8988T (cell line): ENCODE results near the gene SGCE.
"Not testable (repeated sequence)": the region's sequence is repeated elsewhere in the genome, so short reads cannot be mapped to it uniquely, and the experiment has no call there.

Source experiments
- DNase-seq: peaks from one replicate; pipeline ENCODE4 v3.0.0; 2011

SGCE gene, protein sequence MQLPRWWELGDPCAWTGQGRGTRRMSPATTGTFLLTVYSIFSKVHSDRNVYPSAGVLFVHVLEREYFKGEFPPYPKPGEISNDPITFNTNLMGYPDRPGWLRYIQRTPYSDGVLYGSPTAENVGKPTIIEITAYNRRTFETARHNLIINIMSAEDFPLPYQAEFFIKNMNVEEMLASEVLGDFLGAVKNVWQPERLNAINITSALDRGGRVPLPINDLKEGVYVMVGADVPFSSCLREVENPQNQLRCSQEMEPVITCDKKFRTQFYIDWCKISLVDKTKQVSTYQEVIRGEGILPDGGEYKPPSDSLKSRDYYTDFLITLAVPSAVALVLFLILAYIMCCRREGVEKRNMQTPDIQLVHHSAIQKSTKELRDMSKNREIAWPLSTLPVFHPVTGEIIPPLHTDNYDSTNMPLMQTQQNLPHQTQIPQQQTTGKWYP

DNA sequence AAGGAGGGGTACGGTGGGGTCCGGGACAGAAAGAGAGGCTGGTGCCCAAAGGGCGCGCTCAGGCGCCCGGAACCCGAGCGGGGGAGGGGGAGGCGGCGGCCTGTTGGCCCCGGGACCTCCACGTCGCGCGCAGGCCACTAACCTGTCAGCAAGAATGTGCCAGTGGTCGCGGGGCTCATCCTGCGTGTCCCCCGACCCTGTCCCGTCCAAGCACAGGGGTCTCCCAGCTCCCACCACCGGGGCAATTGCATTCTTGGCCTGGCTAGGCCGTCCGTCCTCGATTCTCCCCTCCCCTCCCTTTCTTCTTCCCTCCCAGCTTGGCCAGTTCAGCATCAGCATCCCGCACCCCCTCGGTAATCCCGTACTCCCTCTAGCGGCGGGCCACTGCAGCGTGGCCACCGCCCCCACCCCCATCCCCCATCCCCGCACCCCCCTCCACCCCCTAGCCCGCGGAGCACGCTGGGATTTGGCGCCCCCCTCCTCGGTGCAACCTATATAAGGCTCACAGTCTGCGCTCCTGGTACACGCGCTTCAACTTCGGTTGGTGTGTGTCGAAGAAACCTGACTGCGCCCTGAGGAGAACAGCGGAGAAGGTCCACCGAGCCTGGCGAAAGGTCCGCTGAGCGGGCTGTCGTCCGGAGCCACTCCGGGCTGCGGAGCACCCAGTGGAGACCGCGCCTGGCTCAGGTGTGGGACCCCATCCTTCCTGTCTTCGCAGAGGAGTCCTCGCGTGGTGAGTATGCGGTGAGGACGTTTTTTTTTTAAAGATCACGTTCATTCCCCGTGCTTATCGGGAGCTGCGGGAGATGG lies at the start of gene SGCE:
SGCE (minus strand) TSS at position 286 of the 810 bp plus-strand sequence; CDS start at position 251, 35 bp downstream.
- DNase-seq, result no peak

GRCh38 chr7:94705155-94706021 lies 49.5 kb upstream of the SGCE start:
- not testable (repeated sequence) for DNase-seq

- DNase-seq, result no peak
Observed at GRCh38 chr7:94701555-94701973, 45.6 kb upstream of the SGCE start.

DNA sequence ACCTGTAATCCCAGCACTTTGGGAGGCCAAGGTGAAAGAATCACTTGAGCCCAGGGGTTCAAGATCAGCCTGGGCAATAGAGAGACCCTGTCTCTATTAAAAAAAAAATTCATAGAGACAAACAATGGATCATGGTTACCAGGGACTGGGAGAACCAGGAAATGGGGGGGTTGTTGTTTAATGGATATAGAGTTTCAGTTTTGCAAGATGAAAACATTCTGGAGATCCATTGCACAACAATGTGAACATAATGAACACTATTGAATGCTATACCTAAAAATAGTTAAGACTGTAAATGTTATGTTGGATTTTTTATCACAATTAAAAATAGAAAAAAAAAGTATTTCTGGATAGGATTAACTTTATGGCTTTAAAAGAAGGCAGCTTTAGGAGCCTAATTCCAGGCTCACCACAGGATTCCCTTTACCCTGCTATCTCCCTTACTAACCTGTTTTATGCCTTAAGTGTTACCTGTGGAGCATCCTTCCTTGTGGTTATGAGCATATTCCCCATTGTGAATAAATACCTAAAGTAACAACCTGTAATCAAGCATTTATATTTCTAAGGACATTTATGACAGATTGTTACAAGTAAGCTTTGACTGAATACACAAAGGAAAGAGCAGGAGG lies 45.1 kb upstream of the SGCE start:
- no peak for DNase-seq

DNA sequence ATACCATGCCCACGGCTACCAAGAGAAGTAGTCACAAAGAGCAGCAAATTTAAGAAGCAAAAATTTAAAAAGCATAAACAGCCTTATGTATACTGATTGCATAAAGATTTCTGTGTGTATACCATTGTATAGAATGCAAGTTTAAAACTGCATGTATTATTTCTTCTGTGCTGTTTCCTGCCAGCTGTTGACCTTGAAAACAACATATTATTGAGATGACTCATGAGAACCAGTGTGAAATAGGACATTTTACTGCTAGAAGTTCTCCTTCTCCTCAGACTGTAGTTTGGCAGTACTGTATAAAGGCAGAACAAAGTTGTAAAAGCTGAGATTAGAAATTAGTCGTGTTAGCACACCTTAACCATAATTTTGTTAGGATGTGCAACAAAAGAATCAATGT lies 42.3 kb upstream of the SGCE start:
- DNase-seq, result no peak

GRCh38 chr7:94697035-94697974 lies 41.4 kb upstream of the SGCE start:
- DNase-seq, result no peak

GRCh38 chr7:94687810-94688209 lies 31.9 kb upstream of the SGCE start:
- no peak for DNase-seq

DNA sequence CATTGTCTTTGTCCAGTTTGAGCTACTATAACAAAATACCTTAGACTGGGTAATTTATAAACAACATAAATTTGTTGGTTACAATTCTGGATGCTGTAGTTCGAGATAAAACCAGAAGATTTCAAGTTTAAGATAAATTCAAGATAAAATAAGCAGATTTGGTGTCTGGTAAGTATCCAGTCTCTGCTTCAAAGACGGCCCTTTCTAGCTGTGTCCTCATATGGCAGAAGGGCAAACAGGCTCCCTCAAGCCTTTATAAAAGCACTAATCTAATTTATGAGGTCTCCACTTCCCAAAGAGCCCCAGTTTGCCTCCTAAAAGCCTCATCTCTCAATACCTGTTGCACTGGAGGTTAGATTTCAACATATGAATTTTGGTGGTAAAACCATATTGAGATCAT lies 31.1 kb upstream of the SGCE start:
- no peak for DNase-seq

- no peak for DNase-seq
Observed at GRCh38 chr7:94683066-94683465, 27.1 kb upstream of the SGCE start.

GRCh38 chr7:94679358-94679757 lies 23.4 kb upstream of the SGCE start:
- no peak for DNase-seq

- no peak for DNase-seq
Observed at GRCh38 chr7:94676431-94676830, 20.5 kb upstream of the SGCE start.

DNA sequence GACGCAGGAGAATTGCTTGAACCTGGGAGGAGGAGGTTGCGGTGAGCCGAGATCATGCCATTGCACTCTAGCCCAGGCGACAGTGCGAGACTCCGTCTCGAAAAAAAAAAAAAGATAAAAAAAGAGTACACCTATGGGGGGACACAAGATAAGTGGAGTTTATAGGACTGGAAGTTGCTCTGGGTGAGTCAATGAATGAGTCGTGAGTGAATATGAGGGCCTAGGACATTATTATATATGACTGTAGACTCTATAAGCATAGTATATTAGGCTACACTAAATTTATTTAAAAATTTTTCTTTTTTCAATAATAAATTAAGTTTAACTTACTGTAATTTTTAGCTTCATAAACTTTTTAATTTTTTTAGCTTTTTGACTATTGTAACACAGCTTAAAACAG lies 19.4 kb upstream of the SGCE start:
- DNase-seq, result no peak

DNA sequence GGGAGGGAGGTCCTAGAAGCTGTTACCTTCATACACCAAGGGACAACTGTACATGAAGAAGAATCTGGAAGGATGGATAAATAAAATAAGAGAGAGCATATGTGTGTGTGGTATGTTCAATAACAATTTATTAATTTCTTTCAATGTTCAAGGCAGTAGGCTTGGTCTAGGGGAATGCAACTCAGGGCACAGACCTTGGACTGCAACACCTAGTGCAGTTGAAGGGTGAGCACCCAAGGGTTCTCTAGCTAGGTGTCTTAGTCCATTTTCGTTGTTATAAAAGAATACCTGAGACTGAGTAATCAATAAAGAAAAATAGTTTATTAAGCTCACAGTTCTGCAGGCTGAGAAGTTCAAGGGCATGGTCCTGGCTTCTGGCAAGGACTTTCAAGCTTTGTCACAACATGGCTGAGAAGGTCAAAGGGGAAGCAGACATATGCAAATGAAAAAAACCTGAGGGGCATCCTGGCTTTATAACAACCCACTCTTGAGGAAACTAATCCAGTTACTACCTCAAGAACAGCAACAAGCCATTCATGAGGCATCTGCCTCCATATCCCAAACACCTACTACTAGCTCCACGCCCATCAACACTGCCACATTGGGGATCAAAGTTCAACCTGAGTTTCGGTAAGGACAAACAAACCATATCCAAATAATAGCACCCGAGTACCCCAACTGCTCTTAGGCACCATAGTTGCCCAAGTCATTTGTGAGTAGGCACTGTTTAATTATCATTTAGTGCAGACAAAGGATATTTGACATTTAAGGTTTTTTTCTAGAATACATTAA lies 15.7 kb upstream of the SGCE start:
- no peak for DNase-seq

DNA sequence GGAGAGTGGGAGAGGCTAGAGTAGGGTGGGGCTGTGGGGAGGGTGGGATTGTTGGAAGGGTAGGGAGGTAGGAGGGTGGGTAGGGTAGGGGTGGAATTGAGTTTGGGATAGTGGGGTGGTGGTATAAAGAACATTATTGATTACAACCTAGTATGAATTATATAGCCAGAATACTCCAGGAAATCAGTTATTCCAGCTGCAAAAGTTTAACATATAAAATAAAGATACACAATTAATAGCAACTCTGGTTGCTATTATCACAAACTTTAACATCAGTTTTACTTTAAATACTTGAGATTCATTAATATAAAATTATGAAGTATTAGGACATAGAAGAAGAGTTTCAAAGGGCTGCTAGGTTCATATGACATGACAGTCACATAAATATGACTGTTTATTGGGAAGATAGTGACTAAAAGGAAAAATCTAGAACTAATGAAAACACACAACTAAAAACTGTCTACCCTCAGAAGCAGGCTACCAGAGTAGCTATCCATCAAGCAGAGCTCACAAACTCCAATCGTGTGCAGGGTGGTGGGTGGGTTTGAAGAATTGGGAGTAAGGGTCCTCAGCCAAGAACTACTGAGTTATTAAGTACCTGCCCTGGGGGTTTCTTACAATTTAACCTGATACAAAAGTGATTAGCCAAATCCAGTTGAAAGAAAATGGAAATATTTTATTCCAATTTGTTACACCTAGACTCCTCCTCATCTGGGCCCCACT lies 14.0 kb upstream of the SGCE start:
- DNase-seq, result no peak

DNA sequence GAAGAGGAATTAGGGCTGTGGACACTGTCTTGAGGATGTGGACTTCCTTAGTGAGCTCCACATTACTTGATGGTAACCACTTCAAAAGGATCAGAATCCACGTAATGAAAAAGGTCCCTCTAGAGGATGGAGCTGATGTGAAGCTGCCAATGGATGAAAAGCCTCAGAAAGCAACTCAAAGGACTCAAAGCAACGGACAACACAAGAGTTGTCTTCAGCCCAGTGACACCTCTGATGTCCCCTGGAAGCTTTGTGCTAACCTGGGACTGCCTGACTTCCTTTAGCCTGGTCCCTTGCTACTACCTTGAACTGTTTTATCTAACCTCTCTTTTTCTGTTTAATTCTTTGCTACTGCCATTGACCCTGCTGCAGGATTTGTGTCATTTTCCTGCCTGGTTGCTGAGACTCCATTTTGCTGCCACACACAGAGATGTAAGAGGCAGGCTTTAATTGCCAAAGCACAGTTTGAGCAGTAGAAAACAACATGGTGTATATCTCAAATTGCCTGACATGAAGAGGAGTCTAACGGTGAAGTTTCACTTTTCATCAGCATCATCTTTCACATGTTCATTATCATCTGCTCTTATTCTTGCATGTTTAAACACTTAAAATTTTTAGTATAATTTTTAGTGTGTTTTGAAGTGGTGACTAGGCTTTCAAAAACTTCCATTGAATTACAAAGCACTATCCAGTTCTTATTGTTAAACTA lies 11.1 kb upstream of the SGCE start:
- DNase-seq, result no peak

DNA sequence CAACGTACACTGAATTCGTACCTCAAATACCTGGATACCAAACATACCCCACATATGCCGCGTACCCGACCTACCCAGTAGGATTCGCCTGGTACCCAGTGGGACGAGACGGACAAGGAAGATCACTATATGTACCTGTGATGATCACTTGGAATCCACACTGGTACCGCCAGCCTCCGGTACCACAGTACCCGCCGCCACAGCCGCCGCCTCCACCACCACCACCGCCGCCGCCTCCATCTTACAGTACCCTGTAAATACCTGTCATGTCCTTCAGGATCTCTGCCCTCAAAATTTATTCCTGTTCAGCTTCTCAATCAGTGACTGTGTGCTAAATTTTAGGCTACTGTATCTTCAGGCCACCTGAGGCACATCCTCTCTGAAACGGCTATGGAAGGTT lies 9.5 kb upstream of the SGCE start:
- no peak for DNase-seq

- no peak for DNase-seq
Observed at GRCh38 chr7:94664023-94664422, 8.1 kb upstream of the SGCE start.

GRCh38 chr7:94662548-94662947 lies 6.6 kb upstream of the SGCE start:
- DNase-seq, result no peak

- no peak for DNase-seq
Observed at GRCh38 chr7:94660006-94660405, 4.1 kb upstream of the SGCE start.
